Neural cell (in vitro differentiated cells): ENCODE data around the gene LHPP. TPM values are rescaled to one million over a fixed set of nuclear protein-coding genes. Genes with fewer than 3 reads are reported as not detected.

Experiments used
- H2AFZ ChIP-seq: fragments of 200-600, 300-800 bp; sonication (generic), shearing (Covaris generic); 2 replicates; pipeline ENCODE4 v1.6.0; 2014; ENCODE audit warnings: low read depth, mild to moderate bottlenecking, antibody characterized with exemption, low read length, moderate library complexity
- H3F3A ChIP-seq: fragments of 200-600 bp; shearing (Covaris generic); 2 replicates; pipeline ENCODE4 v1.6.1; 2016; ENCODE audit warnings: mild to moderate bottlenecking, moderate library complexity, mixed read lengths, antibody characterized with exemption, low read length; ENCODE audit not compliant: insufficient read depth, poor library complexity, severe bottlenecking
- H3K27ac ChIP-seq: fragments of 200-600, 300-800 bp; sonication (generic), shearing (Covaris generic); 2 replicates; pipeline ENCODE4 v1.5.1; 2014; ENCODE audit warnings: mild to moderate bottlenecking, low read length, moderate library complexity
- H3K27me3 ChIP-seq: fragments of 300-800, 200-600 bp; sonication (generic), shearing (Covaris generic); 2 replicates; pipeline ENCODE4 v1.6.0; 2014; ENCODE audit warnings: mild to moderate bottlenecking, low read depth, low read length, moderate library complexity; ENCODE audit not compliant: insufficient read depth
- H3K36me3 ChIP-seq: fragments of 300-800, 200-600 bp; sonication (generic), shearing (Covaris generic); 2 replicates; pipeline ENCODE4 v1.5.1; 2014; ENCODE audit warnings: mild to moderate bottlenecking, antibody characterized with exemption, low read length, moderate library complexity; ENCODE audit not compliant: insufficient read depth
- H3K4me2 ChIP-seq: fragments of 300-800, 200-600 bp; sonication (generic), shearing (Covaris generic); 2 replicates; pipeline ENCODE4 v1.6.0; 2014; ENCODE audit warnings: mild to moderate bottlenecking, low read length
- H3K4me3 ChIP-seq: fragments of 300-800, 200-600 bp; sonication (generic), shearing (Covaris generic); 2 replicates; pipeline ENCODE4 v1.5.1; 2014; ENCODE audit warnings: mild to moderate bottlenecking, low read length, moderate library complexity
- H3K79me2 ChIP-seq: fragments of 200-600 bp; shearing (Covaris generic); replicated peaks from 2 replicates; pipeline ENCODE4 v1.6.0; 2014; ENCODE audit warnings: mild to moderate bottlenecking, low read length, moderate library complexity; ENCODE audit not compliant: insufficient read depth
- H3K9ac ChIP-seq: fragments of 300-800, 200-600 bp; sonication (generic), shearing (Covaris generic); 2 replicates; pipeline ENCODE4 v1.6.1; 2016; ENCODE audit warnings: mild to moderate bottlenecking, low read length, mixed read lengths
- H3K9me2 ChIP-seq: fragments of 200-600 bp; shearing (Covaris generic); 2 replicates; pipeline ENCODE4 v1.6.1; 2016; ENCODE audit warnings: mild to moderate bottlenecking, low read length, mixed read lengths; ENCODE audit not compliant: insufficient read depth
- H3K9me3 ChIP-seq: fragments of 200-600, 300-800 bp; sonication (generic), shearing (Covaris generic); 2 replicates; pipeline ENCODE4 v1.6.1; 2016; ENCODE audit warnings: mild to moderate bottlenecking, mixed run types, low read length, moderate library complexity, mixed read lengths
- H4K20me1 ChIP-seq: fragments of 200-600 bp; shearing (Covaris generic); 2 replicates; pipeline ENCODE4 v1.6.1; 2016; ENCODE audit warnings: mild to moderate bottlenecking, mixed run types; ENCODE audit not compliant: insufficient read depth
- EP300 ChIP-seq: fragments of 450-650 bp; conservative IDR thresholded peaks from 2 replicates; pipeline ENCODE4 v1.6.1; 2014; ENCODE audit warnings: antibody characterized with exemption, mild to moderate bottlenecking, moderate library complexity; ENCODE audit not compliant: poor library complexity, severe bottlenecking
- EZH2 ChIP-seq: fragments of 200-600, 300-800 bp; shearing (Covaris generic), sonication (generic); IDR thresholded peaks from 2 replicates; pipeline ENCODE4 v1.6.1; 2014; ENCODE audit warnings: antibody characterized with exemption, low read length, borderline replicate concordance, mild to moderate bottlenecking; ENCODE audit not compliant: insufficient read depth, poor library complexity, severe bottlenecking
- MXI1 ChIP-seq: fragments of 450-650 bp; conservative IDR thresholded peaks from 2 replicates; pipeline ENCODE4 v1.6.1; 2014; ENCODE audit warnings: antibody characterized with exemption, mild to moderate bottlenecking; ENCODE audit not compliant: poor library complexity, severe bottlenecking
- POLR2AphosphoS5 ChIP-seq: IDR thresholded peaks from 2 replicates; pipeline ENCODE4 v1.6.1; 2012
- RAD21 ChIP-seq: fragments of 450-650 bp; conservative IDR thresholded peaks from 2 replicates; pipeline ENCODE4 v1.6.1; 2014; ENCODE audit warnings: antibody characterized with exemption, mild to moderate bottlenecking, moderate library complexity
- SMC3 ChIP-seq: fragments of 450-650 bp; conservative IDR thresholded peaks from 2 replicates; pipeline ENCODE4 v1.6.1; 2014; ENCODE audit warnings: antibody characterized with exemption, mild to moderate bottlenecking, moderate library complexity; ENCODE audit not compliant: poor library complexity
- TAF1 ChIP-seq: IDR thresholded peaks from 2 replicates; pipeline ENCODE4 v1.6.1; 2012; ENCODE audit warnings: low read depth
- polyA plus RNA-seq: library from polyadenylated mRNA; depleted of rRNA; stranded (reverse); fragments of >200 nt; gene quantifications from 2 replicates; pipeline ENCODE4 v1.2.3, GENCODE V29; 2014
- TF ChIP-seq, protein P1 (sequence below): IDR thresholded peaks from 2 replicates; pipeline ENCODE4 v1.6.1; 2012; ENCODE audit warnings: borderline replicate concordance
- TF ChIP-seq, protein P2 (sequence below): fragments of 450-650 bp; IDR thresholded peaks from 2 replicates; pipeline ENCODE4 v1.5.1; 2014; ENCODE audit warnings: antibody characterized with exemption, mild to moderate bottlenecking, moderate library complexity; ENCODE audit not compliant: poor library complexity, severe bottlenecking

The LHPP gene
- polyA plus RNA-seq, 1 donor from 2014 or later: 16.0 TPM

DNA sequence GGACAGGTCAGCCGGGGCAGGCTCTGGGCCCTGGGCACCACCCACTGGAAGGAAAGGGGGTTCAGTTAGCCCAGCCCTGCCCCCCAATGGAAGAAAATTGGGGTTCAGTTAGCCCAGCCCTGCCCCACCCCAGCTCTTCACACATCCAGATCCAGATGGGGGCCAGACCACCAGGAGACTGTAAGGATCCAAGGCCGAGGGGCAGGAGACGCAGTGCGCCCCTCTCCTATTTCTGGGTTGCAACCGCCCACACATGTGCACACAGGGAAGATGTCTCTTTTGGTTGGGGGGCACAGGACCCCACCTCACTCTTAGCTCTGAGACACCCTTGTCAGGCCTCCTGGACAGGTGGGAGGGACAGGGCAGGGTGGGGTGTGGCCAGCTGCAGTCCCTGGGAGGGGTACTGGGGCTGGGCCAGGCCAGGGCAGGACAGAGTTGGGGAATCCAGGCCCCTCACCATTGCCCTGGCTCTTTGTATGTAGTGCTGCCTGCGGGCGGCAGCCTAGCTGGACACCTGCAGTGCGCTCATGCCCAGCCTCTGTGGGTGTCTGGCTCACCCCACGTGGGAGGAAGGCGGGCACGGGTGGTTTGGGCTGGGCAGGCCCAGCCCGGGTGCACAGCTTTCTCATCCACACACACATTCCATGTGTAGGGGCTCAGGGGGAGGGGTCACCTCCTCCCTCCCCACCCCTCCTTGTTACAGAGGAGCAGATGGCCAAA, 141.2 kb downstream of the LHPP start:
- Histone ChIP-seq H3F3A (no peaks in the 10 kb centered on the region), H3K4me3 (no peak overlapping the region), H4K20me1 (no peaks in the 10 kb centered on the region), H3K27me3 (no peaks in the 10 kb centered on the region), H3K9me3 (no peaks in the 10 kb centered on the region), H2AFZ (no peak overlapping the region), H3K9me2 (no peaks in the 10 kb centered on the region), H3K36me3 (no peaks in the 10 kb centered on the region), H3K79me2 (no peaks in the 10 kb centered on the region), H3K9ac (no peak overlapping the region), H3K27ac (no peak overlapping the region), H3K4me2 (no peak overlapping the region)
- TF ChIP-seq SMC3 (no peak), TAF1 (no peak), MXI1 (no peak), EP300 (no peak), EZH2 (no peak), RAD21 (no peak), POLR2AphosphoS5 (no peak)
- TF ChIP-seq, protein P1, sequence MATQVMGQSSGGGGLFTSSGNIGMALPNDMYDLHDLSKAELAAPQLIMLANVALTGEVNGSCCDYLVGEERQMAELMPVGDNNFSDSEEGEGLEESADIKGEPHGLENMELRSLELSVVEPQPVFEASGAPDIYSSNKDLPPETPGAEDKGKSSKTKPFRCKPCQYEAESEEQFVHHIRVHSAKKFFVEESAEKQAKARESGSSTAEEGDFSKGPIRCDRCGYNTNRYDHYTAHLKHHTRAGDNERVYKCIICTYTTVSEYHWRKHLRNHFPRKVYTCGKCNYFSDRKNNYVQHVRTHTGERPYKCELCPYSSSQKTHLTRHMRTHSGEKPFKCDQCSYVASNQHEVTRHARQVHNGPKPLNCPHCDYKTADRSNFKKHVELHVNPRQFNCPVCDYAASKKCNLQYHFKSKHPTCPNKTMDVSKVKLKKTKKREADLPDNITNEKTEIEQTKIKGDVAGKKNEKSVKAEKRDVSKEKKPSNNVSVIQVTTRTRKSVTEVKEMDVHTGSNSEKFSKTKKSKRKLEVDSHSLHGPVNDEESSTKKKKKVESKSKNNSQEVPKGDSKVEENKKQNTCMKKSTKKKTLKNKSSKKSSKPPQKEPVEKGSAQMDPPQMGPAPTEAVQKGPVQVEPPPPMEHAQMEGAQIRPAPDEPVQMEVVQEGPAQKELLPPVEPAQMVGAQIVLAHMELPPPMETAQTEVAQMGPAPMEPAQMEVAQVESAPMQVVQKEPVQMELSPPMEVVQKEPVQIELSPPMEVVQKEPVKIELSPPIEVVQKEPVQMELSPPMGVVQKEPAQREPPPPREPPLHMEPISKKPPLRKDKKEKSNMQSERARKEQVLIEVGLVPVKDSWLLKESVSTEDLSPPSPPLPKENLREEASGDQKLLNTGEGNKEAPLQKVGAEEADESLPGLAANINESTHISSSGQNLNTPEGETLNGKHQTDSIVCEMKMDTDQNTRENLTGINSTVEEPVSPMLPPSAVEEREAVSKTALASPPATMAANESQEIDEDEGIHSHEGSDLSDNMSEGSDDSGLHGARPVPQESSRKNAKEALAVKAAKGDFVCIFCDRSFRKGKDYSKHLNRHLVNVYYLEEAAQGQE: no peak
- TF ChIP-seq, protein P2, sequence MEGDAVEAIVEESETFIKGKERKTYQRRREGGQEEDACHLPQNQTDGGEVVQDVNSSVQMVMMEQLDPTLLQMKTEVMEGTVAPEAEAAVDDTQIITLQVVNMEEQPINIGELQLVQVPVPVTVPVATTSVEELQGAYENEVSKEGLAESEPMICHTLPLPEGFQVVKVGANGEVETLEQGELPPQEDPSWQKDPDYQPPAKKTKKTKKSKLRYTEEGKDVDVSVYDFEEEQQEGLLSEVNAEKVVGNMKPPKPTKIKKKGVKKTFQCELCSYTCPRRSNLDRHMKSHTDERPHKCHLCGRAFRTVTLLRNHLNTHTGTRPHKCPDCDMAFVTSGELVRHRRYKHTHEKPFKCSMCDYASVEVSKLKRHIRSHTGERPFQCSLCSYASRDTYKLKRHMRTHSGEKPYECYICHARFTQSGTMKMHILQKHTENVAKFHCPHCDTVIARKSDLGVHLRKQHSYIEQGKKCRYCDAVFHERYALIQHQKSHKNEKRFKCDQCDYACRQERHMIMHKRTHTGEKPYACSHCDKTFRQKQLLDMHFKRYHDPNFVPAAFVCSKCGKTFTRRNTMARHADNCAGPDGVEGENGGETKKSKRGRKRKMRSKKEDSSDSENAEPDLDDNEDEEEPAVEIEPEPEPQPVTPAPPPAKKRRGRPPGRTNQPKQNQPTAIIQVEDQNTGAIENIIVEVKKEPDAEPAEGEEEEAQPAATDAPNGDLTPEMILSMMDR: no peak

DNA sequence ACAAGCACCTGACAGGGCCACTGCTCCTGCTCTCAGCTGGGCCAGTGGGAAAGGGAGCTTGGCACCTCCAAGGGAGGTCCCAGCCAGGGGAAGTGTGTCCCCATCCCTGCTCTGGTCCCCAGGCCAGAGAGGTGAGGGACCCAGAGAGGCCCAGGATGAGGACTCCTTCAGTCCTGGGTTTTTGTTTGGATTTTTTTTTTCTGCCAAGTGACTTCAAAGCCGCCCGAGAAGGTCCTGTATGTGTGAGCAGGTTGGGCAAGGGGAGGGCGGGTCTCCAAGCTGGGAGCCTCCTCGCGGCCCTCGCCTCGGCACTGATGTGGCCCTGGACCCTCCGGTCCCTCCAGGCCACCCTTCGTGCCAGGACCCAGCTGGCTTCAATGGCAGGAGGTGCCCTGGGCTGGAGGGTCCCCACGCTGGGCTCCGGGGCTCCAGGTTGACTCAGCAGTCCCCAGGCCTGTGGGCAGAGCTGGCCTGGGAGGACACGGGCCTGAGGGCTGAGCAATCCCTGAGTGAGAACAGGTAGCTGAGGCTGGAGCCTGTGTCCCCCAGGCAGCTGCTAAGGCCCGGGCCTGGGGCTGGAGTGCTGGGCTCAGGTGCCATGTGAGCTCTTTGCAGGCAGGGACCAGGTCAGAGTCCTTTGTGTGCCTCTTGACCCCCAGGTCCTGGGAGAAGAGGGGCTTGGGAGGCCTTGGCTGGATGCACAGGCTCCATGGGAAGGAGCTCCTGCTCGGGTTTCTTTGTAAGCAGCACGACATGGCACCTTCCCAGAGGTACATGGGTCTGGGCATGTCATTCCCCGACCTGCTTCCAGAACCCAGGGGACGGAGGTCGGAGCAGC, 142.0 kb downstream of the LHPP start:
- no peak for TF ChIP-seq POLR2AphosphoS5
- TF ChIP-seq MXI1: no peak
- no peak for TF ChIP-seq EZH2
- TF ChIP-seq, protein P1: no peak
- no peak for TF ChIP-seq EP300
- TF ChIP-seq SMC3: no peak
- TF ChIP-seq, protein P2: no peak
- no peak for TF ChIP-seq TAF1
- no peak for TF ChIP-seq RAD21
- Histone ChIP-seq H3K27me3 (no peaks in the 10 kb centered on the region), H3K9me2 (no peaks in the 10 kb centered on the region), H3F3A (no peaks in the 10 kb centered on the region), H4K20me1 (no peaks in the 10 kb centered on the region), H3K9ac (no peak overlapping the region), H2AFZ (no peak overlapping the region), H3K36me3 (no peaks in the 10 kb centered on the region), H3K4me3 (no peak overlapping the region), H3K79me2 (no peaks in the 10 kb centered on the region), H3K9me3 (no peaks in the 10 kb centered on the region), H3K27ac (no peak overlapping the region), H3K4me2 (no peak overlapping the region)
